Uterus (tissue), 4 donors: ENCODE data around the gene LRRC4C. TPM values are rescaled to one million over a fixed set of nuclear protein-coding genes. Genes with fewer than 3 reads are reported as not detected.
A peak's percentile ranks its signal among the peaks of the same experiment; 100 is the strongest.

Experiments used
- DNase-seq, 2 donors: peaks; one replicate each; pipeline ENCODE4 v3.0.0-alpha.2; 2019 to 2020
- H3K27ac ChIP-seq, 2 donors: fragments of 200-600 bp; sonication (generic); 1 replicate in 1 of 2; 2 replicates in 1 of 2; pipeline ENCODE4 v1.5.1; 2016 to 2018
- H3K27me3 ChIP-seq, 2 donors: fragments of 200-600 bp; sonication (generic); one replicate each; pipeline ENCODE4 v1.5.1; 2018 to 2019; ENCODE audit warnings: control low read depth in 1 of 2
- H3K36me3 ChIP-seq, 2 donors: fragments of 200-600 bp; sonication (generic); one replicate each; pipeline ENCODE4 v1.5.1; 2019; ENCODE audit warnings: control low read depth in 1 of 2
- H3K4me1 ChIP-seq, 2 donors: fragments of 200-600 bp; sonication (generic); one replicate each; pipeline ENCODE4 v1.5.1; 2018 to 2019; ENCODE audit warnings: control low read depth in 1 of 2
- H3K4me3 ChIP-seq, 2 donors: fragments of 200-600 bp; sonication (generic); 1 replicate in 1 of 2; 2 replicates in 1 of 2; pipeline ENCODE4 v1.5.1; 2018 to 2019; ENCODE audit warnings: mild to moderate bottlenecking in 1 of 2
- H3K9me3 ChIP-seq, 2 donors: fragments of 200-600 bp; sonication (generic); one replicate each; pipeline ENCODE4 v1.5.1; 2019; ENCODE audit warnings: control low read depth in 1 of 2
- CTCF ChIP-seq, 4 experiments: fragments of 200-600 bp in 2 of 4; fragments of 450-650 bp in 2 of 4; sonication (generic) in 2 of 4; IDR thresholded peaks; one replicate each; pipeline ENCODE4 v1.5.1; 2016 to 2019; ENCODE audit warnings: antibody characterized with exemption in 4 of 4, mild to moderate bottlenecking in 2 of 4, moderate library complexity in 1 of 4
- POLR2A ChIP-seq, 2 donors: fragments of 450-650 bp; IDR thresholded peaks; one replicate each; pipeline ENCODE4 v1.6.1; 2016; ENCODE audit warnings: antibody characterized with exemption in 2 of 2, mild to moderate bottlenecking in 1 of 2, moderate library complexity in 1 of 2
- intact Hi-C: fragments of 100-400 bp; cut with DNase I; formaldehyde crosslinking; loops from one replicate; pipeline ENCODE4 v1.15.1; 2023; ENCODE audit warnings: low total_unique reads
- total RNA-seq, 4 donors: library from RNA; depleted of rRNA in 3 of 4; stranded (reverse); fragments of >200 nt in 3 of 4; gene quantifications; one replicate each; pipeline versions ENCODE4 v1.1.0 to v1.2.4, GENCODE V29; 2014 to 2023
- donor health status: DM: yes; HTN: yes; CAD: no.

The LRRC4C gene
- total RNA-seq, 4 donors from 2014 or later = 1.5 to 16.9 (median 2.1) TPM; not detected in 1

DNA sequence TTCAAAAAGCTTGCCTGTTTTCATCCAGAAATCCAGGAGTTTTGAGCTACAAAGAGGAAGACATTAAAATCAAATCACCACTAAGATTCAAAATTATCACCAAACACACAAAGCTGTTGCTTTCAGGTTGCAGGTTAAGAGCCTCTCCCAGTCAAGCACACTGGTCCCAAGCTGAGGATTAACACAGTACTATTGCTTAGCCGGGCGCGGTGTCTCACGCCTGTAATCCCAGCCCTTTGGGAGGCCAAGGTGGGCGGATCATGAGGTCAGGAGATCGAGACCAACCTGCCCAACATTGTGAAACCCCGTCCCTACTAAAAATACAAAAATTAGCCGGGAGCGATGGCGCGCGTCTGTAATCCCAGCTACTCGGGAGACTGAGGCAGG lies 1165.1 kb downstream of the LRRC4C start:
- TF ChIP-seq CTCF (IDR thresholded peaks at IDR 0.05) = no peak
- no peak for TF ChIP-seq POLR2A (IDR thresholded peaks at IDR 0.05)
- Histone ChIP-seq H3K4me3 (no peak overlapping the region), H3K27ac (no peak overlapping the region), H3K4me1 (no peaks in the 10 kb centered on the region), H3K9me3 (no peaks in the 10 kb centered on the region), H3K36me3 (no peaks in the 10 kb centered on the region), H3K27me3 (no peaks in the 10 kb centered on the region)
- no peak for DNase-seq
- intact Hi-C loops = no loop called here

DNA sequence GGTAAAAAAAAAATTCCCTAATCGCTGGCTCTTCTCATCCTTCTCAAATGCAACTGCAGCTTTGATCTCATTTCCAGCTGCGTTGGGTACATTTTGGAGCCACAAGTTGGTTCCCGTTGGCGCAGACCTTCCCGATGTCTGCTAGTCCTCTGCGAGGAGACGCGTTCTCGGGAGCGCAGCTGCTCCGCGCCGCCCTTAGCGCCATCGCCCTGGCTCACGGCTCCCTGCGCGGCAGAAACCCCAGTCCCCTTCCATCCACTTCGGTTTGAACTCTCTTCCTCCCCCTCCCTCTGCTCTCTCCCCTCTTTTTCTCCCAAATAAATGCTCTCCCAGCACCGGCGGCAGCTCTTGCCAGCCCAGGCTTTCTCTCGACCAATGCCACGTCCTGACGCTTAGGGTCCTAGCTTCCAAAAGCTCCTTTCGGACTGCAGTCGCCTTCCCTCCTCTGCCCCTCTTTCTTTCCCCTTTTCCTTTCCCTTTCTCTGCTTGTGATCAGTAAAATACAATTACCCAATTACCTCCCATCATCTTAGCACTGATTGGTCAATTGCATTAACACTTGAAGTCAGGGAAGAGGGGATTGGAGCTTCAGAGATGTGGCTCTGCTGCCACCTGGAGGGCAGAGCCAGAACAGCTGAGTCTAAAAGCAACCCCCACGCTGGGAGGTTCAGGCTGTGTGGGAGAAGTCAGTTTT lies 1165.7 kb downstream of the LRRC4C start:
- intact Hi-C loops = no loop called here
- Histone ChIP-seq H3K36me3 (no peaks in the 10 kb centered on the region), H3K27me3 (no peaks in the 10 kb centered on the region), H3K4me1 (no peaks in the 10 kb centered on the region), H3K4me3 (peak overlapping the region; percentile 34 to 43), H3K27ac (peak overlapping the region; percentile 56 to 68), H3K9me3 (no peaks in the 10 kb centered on the region)
- TF ChIP-seq POLR2A (IDR thresholded peaks at IDR 0.05) (no peak), CTCF (IDR thresholded peaks at IDR 0.05) (peak; percentile 66 to 86 (median 75))
- peak; percentile 37 to 70 for DNase-seq

- intact Hi-C loops = no loop called here
- Histone ChIP-seq H3K4me1 (no peaks in the 10 kb centered on the region), H3K27me3 (no peaks in the 10 kb centered on the region), H3K9me3 (no peaks in the 10 kb centered on the region), H3K36me3 (no peaks in the 10 kb centered on the region), H3K27ac (peak overlapping the region; percentile 56 to 68), H3K4me3 (peak overlapping the region; percentile 34 to 43)
- DNase-seq = peak; percentile 14 to 30
- no peak for TF ChIP-seq POLR2A (IDR thresholded peaks at IDR 0.05)
- no peak for TF ChIP-seq CTCF (IDR thresholded peaks at IDR 0.05)
These were observed 1166.5 kb downstream of the LRRC4C start for GRCh38 chr11:40292721-40293508.

DNA sequence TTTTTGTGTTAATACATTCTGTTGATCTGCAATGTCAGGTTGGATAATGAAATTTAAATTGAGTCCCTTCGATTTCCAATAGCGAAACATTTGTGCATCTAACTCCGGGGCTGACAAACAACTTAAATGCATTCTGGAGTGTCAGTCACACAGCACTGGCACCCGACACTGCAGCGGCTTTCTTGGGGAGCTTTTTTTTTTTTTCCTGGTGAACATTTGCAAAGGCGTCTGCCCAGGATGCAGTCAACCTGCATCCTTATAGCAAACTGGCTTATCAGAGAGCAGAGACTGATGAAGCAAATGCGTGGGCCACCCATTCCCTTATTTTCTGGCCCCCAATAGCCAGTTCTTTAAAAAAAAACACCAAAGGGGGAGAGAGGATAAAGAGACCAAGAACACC lies 1167.7 kb downstream of the LRRC4C start:
- intact Hi-C loops = no loop called here
- Histone ChIP-seq H3K36me3 (no peaks in the 10 kb centered on the region), H3K4me1 (no peaks in the 10 kb centered on the region), H3K9me3 (no peaks in the 10 kb centered on the region), H3K27ac (no peak overlapping the region), H3K27me3 (no peaks in the 10 kb centered on the region), H3K4me3 (no peak overlapping the region)
- DNase-seq = no peak
- TF ChIP-seq CTCF (IDR thresholded peaks at IDR 0.05) = no peak
- TF ChIP-seq POLR2A (IDR thresholded peaks at IDR 0.05) = no peak

- intact Hi-C loops = no loop called here
These were observed 1168.1 kb downstream of the LRRC4C start for GRCh38 chr11:40291329-40291728.

More at GRCh38 chr11:40291329-40291728, 1168.1 kb downstream of the LRRC4C start:
- H3K27ac ChIP-seq = no peak overlapping the region
- DNase-seq = no peak
- H3K27me3 ChIP-seq = no peaks in the 10 kb centered on the region
- H3K36me3 ChIP-seq = no peaks in the 10 kb centered on the region
- no peak overlapping the region for H3K4me3 ChIP-seq
- TF ChIP-seq CTCF (IDR thresholded peaks at IDR 0.05) (no peak), POLR2A (IDR thresholded peaks at IDR 0.05) (no peak)
- H3K9me3 ChIP-seq = no peaks in the 10 kb centered on the region
- no peaks in the 10 kb centered on the region for H3K4me1 ChIP-seq
